Esophagus squamous epithelium (tissue), 4 donors: ENCODE measurements around the gene IRF2.

ENCODE experiments used
- POLR2A ChIP-seq, 4 donors: fragments of 450-650 bp; IDR thresholded peaks; one replicate each; pipeline ENCODE4 v1.6.1; 2017; ENCODE audit warnings: antibody characterized with exemption in 4 of 4, mild to moderate bottlenecking in 4 of 4, moderate library complexity in 3 of 4
- TF ChIP-seq, protein P1 (sequence below), 6 experiments: fragments of 450-650 bp in 4 of 6; fragments of 200-600 bp in 2 of 6; sonication (generic) in 2 of 6; IDR thresholded peaks; one replicate each; pipeline ENCODE4 v1.5.1; 2016 to 2019; ENCODE audit warnings: antibody characterized with exemption in 6 of 6, mild to moderate bottlenecking in 4 of 6, moderate library complexity in 4 of 6

DNA sequence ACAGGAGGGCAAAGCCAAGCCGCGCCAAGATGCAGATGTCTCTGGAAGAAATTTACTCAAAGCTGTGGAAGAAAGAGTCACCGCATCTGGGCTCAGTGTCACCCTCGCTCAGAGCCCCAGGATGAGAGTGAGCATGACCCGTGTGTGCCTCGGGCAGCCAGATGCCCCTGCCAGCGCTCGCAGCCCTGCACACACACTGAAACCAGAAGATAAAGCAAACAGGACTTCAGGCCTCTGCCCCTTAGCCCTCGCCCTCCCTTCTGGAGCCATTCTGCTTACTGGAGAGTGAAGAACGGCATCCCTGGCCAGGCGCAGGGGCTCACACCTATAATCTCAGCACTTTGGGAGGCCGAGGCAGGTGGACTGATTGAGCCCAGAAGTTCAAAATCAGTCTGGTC, 103.0 kb downstream of the IRF2 start:
- TF ChIP-seq, protein P1, sequence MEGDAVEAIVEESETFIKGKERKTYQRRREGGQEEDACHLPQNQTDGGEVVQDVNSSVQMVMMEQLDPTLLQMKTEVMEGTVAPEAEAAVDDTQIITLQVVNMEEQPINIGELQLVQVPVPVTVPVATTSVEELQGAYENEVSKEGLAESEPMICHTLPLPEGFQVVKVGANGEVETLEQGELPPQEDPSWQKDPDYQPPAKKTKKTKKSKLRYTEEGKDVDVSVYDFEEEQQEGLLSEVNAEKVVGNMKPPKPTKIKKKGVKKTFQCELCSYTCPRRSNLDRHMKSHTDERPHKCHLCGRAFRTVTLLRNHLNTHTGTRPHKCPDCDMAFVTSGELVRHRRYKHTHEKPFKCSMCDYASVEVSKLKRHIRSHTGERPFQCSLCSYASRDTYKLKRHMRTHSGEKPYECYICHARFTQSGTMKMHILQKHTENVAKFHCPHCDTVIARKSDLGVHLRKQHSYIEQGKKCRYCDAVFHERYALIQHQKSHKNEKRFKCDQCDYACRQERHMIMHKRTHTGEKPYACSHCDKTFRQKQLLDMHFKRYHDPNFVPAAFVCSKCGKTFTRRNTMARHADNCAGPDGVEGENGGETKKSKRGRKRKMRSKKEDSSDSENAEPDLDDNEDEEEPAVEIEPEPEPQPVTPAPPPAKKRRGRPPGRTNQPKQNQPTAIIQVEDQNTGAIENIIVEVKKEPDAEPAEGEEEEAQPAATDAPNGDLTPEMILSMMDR (IDR thresholded peaks at IDR 0.05), result no peak
- no peak for TF ChIP-seq POLR2A (IDR thresholded peaks at IDR 0.05)
